MM.1S (cell line): ENCODE measurements around the gene FBXW10B.
"Not testable (repeated sequence)": the region's sequence is repeated elsewhere in the genome, so short reads cannot be mapped to it uniquely, and the experiment has no call there.

Experiments used
- CTCF ChIP-seq: fragments of 300-600 bp; sonication (generic); IDR thresholded peaks from 2 replicates; pipeline ENCODE4 v1.5.1; 2016; ENCODE audit warnings: antibody characterized with exemption, low read length, mixed read lengths
- EZH2 ChIP-seq: fragments of 300-600 bp; sonication (generic); optimal IDR thresholded peaks from 2 replicates; pipeline ENCODE3; 2017; ENCODE audit warnings: low read depth, mild to moderate bottlenecking, antibody characterized with exemption, low read length, mixed read lengths

GRCh38 chr17:15616828-15617227 lies 2.7 kb downstream of the FBXW10B start:
- TF ChIP-seq CTCF, EZH2: not testable (repeated sequence)
